SIG-M5 (cell line): ENCODE measurements around the gene NCS1.

ENCODE experiments used
- DNase-seq: peaks from one replicate; lab custom pipeline; 2025; lab: John Stamatoyannopoulos, UW

The NCS1 gene

GRCh38 chr9:130214776-130215340 lies 42.7 kb downstream of the NCS1 start:
- no peak for DNase-seq

- no peak for DNase-seq
Observed at GRCh38 chr9:130215341-130216119, 43.3 kb downstream of the NCS1 start.

- no peak for DNase-seq
Observed at GRCh38 chr9:130217838-130218237, 45.6 kb downstream of the NCS1 start.

- DNase-seq = no peak
Observed at GRCh38 chr9:130219661-130220096, 47.5 kb downstream of the NCS1 start.

GRCh38 chr9:130220352-130220751 lies 48.1 kb downstream of the NCS1 start:
- DNase-seq = no peak

GRCh38 chr9:130222833-130223232 lies 50.6 kb downstream of the NCS1 start:
- no peak for DNase-seq

- DNase-seq = no peak
Observed at GRCh38 chr9:130225071-130225470, 52.9 kb downstream of the NCS1 start.

GRCh38 chr9:130225586-130225985 lies 53.4 kb downstream of the NCS1 start:
- no peak for DNase-seq

GRCh38 chr9:130226112-130226511 lies 53.9 kb downstream of the NCS1 start:
- no peak for DNase-seq

- no peak for DNase-seq
Observed at GRCh38 chr9:130227833-130228232, 55.6 kb downstream of the NCS1 start.

GRCh38 chr9:130229759-130230158 lies 57.6 kb downstream of the NCS1 start:
- no peak for DNase-seq

GRCh38 chr9:130230631-130231030 lies 58.4 kb downstream of the NCS1 start:
- no peak for DNase-seq

- no peak for DNase-seq
Observed at GRCh38 chr9:130232899-130233586, 60.8 kb downstream of the NCS1 start.

GRCh38 chr9:130233587-130233945 lies 61.4 kb downstream of the NCS1 start:
- DNase-seq = no peak

- no peak for DNase-seq
Observed at GRCh38 chr9:130234340-130235260, 62.4 kb downstream of the NCS1 start.

GRCh38 chr9:130235558-130236435 lies 63.6 kb downstream of the NCS1 start:
- DNase-seq = no peak

- DNase-seq = no peak
Observed at GRCh38 chr9:130236436-130236985, 64.3 kb downstream of the NCS1 start.

GRCh38 chr9:130237076-130237475 lies 64.9 kb downstream of the NCS1 start:
- DNase-seq = no peak

- no peak for DNase-seq
Observed at GRCh38 chr9:130237763-130238524, 65.7 kb downstream of the NCS1 start.

GRCh38 chr9:130239363-130239695 lies 67.1 kb downstream of the NCS1 start:
- DNase-seq = no peak
